Suprapubic skin (tissue), 4 donors: ENCODE results near the gene CD93. TPM values are rescaled to one million over a fixed set of nuclear protein-coding genes. Genes with fewer than 3 reads are reported as not detected.

Source experiments
- DNase-seq, 2 donors: peaks; one replicate each; pipeline ENCODE4 v3.0.0-alpha.2; 2019; ENCODE audit warnings: low spot score in 2 of 2
- H3K27ac ChIP-seq: fragments of 200-600 bp; sonication (generic); one replicate; pipeline ENCODE4 v1.5.1; 2019
- H3K27me3 ChIP-seq: fragments of 200-600 bp; sonication (generic); one replicate; pipeline ENCODE4 v1.5.1; 2019
- H3K36me3 ChIP-seq: fragments of 200-600 bp; sonication (generic); one replicate; pipeline ENCODE4 v1.5.1; 2019
- H3K4me1 ChIP-seq: fragments of 200-600 bp; sonication (generic); one replicate; pipeline ENCODE4 v1.5.1; 2019
- H3K4me3 ChIP-seq: fragments of 200-600 bp; sonication (generic); one replicate; pipeline ENCODE4 v1.5.1; 2019; ENCODE audit warnings: mild to moderate bottlenecking
- H3K9me3 ChIP-seq: fragments of 200-600 bp; sonication (generic); one replicate; pipeline ENCODE4 v1.5.1; 2019
- EP300 ChIP-seq: sonication (generic); formaldehyde crosslinking; IDR thresholded peaks from one replicate; pipeline ENCODE4 v1.6.1; 2017; ENCODE audit warnings: antibody characterized with exemption
- POLR2A ChIP-seq, 2 donors: fragments of 450-650 bp; IDR thresholded peaks; one replicate each; pipeline ENCODE4 v1.6.1; 2017; ENCODE audit warnings: antibody characterized with exemption in 2 of 2, mild to moderate bottlenecking in 2 of 2, moderate library complexity in 2 of 2
- POLR2AphosphoS5 ChIP-seq, 3 donors: sonication (generic); formaldehyde crosslinking; IDR thresholded peaks; one replicate each; pipeline ENCODE4 v1.6.1; 2017; ENCODE audit warnings: antibody characterized with exemption in 3 of 3
- WGBS: methylation state at CpG from one replicate; pipeline ENCODE4 v1.1.5; 2018; 5-methylcytosine and 5-hydroxymethylcytosine counted together
- total RNA-seq, 4 donors: library from RNA; depleted of rRNA; stranded (reverse); fragments of >200 nt; gene quantifications; one replicate each; pipeline ENCODE4 v1.1.0, GENCODE V29; 2016
- TF ChIP-seq, protein P1 (sequence below), 2 donors: fragments of 200-600 bp in 1 of 2; fragments of 450-650 bp in 1 of 2; sonication (generic) in 1 of 2; IDR thresholded peaks; one replicate each; pipeline ENCODE4 v1.5.1; 2016 to 2019; ENCODE audit warnings: antibody characterized with exemption in 2 of 2, mild to moderate bottlenecking in 1 of 2, moderate library complexity in 1 of 2

The CD93 gene
- total RNA-seq, 4 donors from 2014 or later = 8.1 to 25.1 (median 16.2) TPM

- Histone ChIP-seq H3K4me1 (peaks cover 7% of the 10 kb centered on the region), H3K27ac (no peak overlapping the region), H3K27me3 (peaks cover 39% of the 10 kb centered on the region), H3K36me3 (no peaks in the 10 kb centered on the region), H3K4me3 (no peak overlapping the region), H3K9me3 (no peaks in the 10 kb centered on the region)
- 85% methylated on average over 4 of the region's 4 CpGs for WGBS
- TF ChIP-seq POLR2AphosphoS5 (IDR thresholded peaks at IDR 0.05) (no peak), POLR2A (IDR thresholded peaks at IDR 0.05) (no peak), EP300 (no peak)
- TF ChIP-seq, protein P1, sequence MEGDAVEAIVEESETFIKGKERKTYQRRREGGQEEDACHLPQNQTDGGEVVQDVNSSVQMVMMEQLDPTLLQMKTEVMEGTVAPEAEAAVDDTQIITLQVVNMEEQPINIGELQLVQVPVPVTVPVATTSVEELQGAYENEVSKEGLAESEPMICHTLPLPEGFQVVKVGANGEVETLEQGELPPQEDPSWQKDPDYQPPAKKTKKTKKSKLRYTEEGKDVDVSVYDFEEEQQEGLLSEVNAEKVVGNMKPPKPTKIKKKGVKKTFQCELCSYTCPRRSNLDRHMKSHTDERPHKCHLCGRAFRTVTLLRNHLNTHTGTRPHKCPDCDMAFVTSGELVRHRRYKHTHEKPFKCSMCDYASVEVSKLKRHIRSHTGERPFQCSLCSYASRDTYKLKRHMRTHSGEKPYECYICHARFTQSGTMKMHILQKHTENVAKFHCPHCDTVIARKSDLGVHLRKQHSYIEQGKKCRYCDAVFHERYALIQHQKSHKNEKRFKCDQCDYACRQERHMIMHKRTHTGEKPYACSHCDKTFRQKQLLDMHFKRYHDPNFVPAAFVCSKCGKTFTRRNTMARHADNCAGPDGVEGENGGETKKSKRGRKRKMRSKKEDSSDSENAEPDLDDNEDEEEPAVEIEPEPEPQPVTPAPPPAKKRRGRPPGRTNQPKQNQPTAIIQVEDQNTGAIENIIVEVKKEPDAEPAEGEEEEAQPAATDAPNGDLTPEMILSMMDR (IDR thresholded peaks at IDR 0.05) = no peak
- peak in 1 of 2 donors; percentile 49 for DNase-seq
Observed at GRCh38 chr20:23033918-23034317, 52.2 kb downstream of the CD93 start.

DNA sequence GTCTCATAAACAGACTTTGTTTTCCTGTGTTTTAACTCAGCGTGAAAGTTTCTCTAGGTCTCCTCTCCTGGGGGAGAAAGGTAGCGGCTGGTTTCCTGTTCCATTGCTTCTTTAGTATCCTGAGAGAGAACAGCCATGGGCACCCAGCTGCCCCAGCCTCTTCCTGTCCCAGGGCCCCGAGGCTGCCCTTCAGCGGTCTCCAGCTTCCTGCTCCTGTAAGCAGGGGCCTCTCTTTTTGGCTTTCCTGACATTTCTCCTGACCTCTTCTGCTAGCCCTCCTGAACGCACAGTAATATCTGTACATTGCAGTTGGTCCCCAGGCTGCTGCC is 53.4 kb downstream of the CD93 start:
- peaks cover 7% of the 10 kb centered on the region for H3K4me1 ChIP-seq
- no peaks in the 10 kb centered on the region for H3K36me3 ChIP-seq
- H3K4me3 ChIP-seq = no peak overlapping the region
- no peaks in the 10 kb centered on the region for H3K9me3 ChIP-seq
- TF ChIP-seq POLR2AphosphoS5 (IDR thresholded peaks at IDR 0.05) (no peak), EP300 (no peak), POLR2A (IDR thresholded peaks at IDR 0.05) (no peak)
- TF ChIP-seq, protein P1 (IDR thresholded peaks at IDR 0.05) = no peak
- WGBS = 67% methylated on average over 5 of the region's 5 CpGs
- peak in 1 of 2 donors; percentile 47 for DNase-seq
- H3K27me3 ChIP-seq = peaks cover 30% of the 10 kb centered on the region
- no peak overlapping the region for H3K27ac ChIP-seq

GRCh38 chr20:23032056-23032749 is 53.9 kb downstream of the CD93 start:
- Histone ChIP-seq H3K36me3 (no peaks in the 10 kb centered on the region), H3K9me3 (no peaks in the 10 kb centered on the region), H3K27me3 (peaks cover 30% of the 10 kb centered on the region), H3K4me3 (no peak overlapping the region), H3K4me1 (peaks cover 7% of the 10 kb centered on the region), H3K27ac (no peak overlapping the region)
- DNase-seq = no peak
- 78% methylated on average over 3 of the region's 6 CpGs for WGBS
- TF ChIP-seq EP300 (no peak), POLR2A (IDR thresholded peaks at IDR 0.05) (no peak), POLR2AphosphoS5 (IDR thresholded peaks at IDR 0.05) (no peak)
- TF ChIP-seq, protein P1 (IDR thresholded peaks at IDR 0.05) = no peak

DNA sequence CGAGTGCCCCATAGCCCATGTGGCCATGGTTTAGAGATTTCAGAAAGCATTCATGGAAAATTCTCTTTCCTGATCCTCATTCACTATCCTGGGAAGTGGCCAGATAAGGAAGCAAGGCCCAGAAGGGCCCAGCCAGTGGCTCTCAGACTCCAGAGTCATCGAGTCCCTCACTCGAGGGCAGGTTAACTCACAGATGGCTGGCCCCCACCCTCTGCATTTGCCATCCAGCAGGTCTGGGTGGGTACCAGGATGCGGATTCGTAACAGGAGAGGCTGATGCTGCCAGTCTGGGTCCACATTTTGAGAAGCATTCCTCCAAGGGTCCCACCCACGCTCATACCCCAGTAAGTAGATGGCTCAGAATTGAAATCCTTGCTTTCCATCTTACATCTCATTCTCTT is 54.8 kb downstream of the CD93 start:
- Histone ChIP-seq H3K27ac (no peak overlapping the region), H3K36me3 (no peaks in the 10 kb centered on the region), H3K9me3 (no peaks in the 10 kb centered on the region), H3K4me3 (no peak overlapping the region), H3K27me3 (peaks cover 22% of the 10 kb centered on the region), H3K4me1 (peaks cover 7% of the 10 kb centered on the region)
- TF ChIP-seq, protein P1 (IDR thresholded peaks at IDR 0.05) = no peak
- TF ChIP-seq POLR2AphosphoS5 (IDR thresholded peaks at IDR 0.05) (no peak), POLR2A (IDR thresholded peaks at IDR 0.05) (no peak), EP300 (no peak)
- DNase-seq = peak in 1 of 2 donors; percentile 52
- 94% methylated on average over 6 of the region's 6 CpGs for WGBS

Other genes with a start within 250 kb of the CD93 start
- not detected for gene SSTR4, start 51.0 kb downstream of the CD93 start, total RNA-seq
- 100 to 1,000 TPM in 3 of 4 donors, 10 to 100 TPM in 1; 39.7 to 329 (median 241) TPM for gene THBD, start 36.7 kb downstream of the CD93 start, total RNA-seq